Rectal smooth muscle tissue (tissue), 1 donor: ENCODE data around the gene IER5.

Source experiments
- H3K27ac ChIP-seq: one replicate; pipeline ENCODE4 v1.7.0; 2013; ENCODE audit warnings: low read depth, low read length, inconsistent platforms
- H3K27me3 ChIP-seq: one replicate; pipeline ENCODE4 v1.7.0; 2013; ENCODE audit warnings: low read length; ENCODE audit not compliant: control insufficient read depth, insufficient read depth
- H3K36me3 ChIP-seq: one replicate; pipeline ENCODE4 v1.7.0; 2013; ENCODE audit warnings: low read length; ENCODE audit not compliant: control insufficient read depth, insufficient read depth
- H3K4me1 ChIP-seq: one replicate; pipeline ENCODE4 v1.7.0; 2013; ENCODE audit warnings: low read length; ENCODE audit not compliant: control insufficient read depth, insufficient read depth
- H3K4me3 ChIP-seq: one replicate; pipeline ENCODE4 v1.7.0; 2013; ENCODE audit warnings: low read length
- H3K9ac ChIP-seq: one replicate; pipeline ENCODE4 v1.7.0; 2013; ENCODE audit warnings: low read length

The IER5 gene

DNA sequence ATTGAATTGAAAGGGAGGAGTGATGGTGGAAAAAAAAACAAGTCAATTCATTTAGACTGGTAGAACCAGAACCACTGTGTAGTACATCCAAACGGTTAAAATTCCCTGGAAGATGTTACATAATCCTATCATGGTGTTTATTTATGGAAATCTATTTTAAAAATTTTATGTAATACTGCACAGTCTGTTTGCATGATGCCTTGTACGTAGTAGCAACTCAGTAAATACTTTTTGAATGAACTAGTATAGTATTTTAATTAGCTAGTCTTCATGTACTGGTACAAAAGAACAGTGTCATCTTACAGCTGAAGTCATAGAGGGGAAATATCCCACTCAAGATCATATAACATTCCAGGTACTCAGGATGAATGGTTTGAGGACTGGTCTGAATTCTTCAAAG, 27.0 kb upstream of the IER5 start:
- Histone ChIP-seq H3K4me1 (no peaks in the 10 kb centered on the region), H3K9ac (no peak overlapping the region), H3K27me3 (no peaks in the 10 kb centered on the region), H3K27ac (no peak overlapping the region), H3K36me3 (no peaks in the 10 kb centered on the region), H3K4me3 (no peak overlapping the region)

DNA sequence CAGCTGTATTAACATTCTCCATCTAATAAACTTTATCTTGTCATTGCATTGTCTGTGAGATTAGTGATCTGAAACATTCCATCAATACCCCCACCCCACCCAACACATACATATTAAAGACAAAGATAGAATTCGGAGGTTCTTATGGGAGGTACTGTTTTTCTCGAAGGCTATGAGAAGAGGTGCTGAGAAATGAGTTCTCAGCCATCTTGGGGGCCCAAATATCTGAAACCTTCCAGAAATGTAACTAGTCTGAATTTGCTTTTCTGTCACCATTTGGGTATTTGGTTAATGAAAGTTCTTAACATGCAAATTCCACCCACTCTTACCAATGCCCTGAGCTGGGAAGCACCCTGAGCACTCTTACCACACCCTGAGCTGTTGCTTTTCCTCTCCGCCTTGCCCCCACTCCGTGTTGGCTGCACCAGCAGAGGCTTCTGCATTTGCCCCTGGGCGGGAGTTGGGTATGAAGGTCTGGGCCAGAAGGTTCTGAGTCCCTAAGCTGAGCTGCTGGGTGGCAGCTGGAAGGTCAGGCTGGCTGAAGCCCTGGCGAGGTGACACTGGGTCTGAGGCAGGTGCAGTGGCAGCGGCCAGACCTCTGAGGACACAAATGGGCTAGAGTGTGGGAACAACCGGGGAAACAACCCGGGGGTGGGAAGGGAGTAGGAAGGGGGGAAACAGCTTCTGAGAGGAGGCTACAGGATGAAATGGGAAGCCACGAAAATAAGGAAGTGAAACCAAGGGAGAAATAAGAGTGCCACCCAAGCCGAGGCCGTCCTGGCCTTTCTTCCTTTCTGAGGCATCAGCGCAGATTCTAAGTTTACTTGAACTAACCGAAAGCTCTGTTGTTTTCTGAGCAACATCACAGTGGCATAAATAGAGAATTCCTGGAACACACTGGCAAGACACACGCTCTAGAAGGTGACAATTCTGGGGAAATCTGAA, 26.3 kb upstream of the IER5 start:
- Histone ChIP-seq H3K9ac (no peak overlapping the region), H3K4me1 (no peaks in the 10 kb centered on the region), H3K27ac (no peak overlapping the region), H3K36me3 (no peaks in the 10 kb centered on the region), H3K27me3 (no peaks in the 10 kb centered on the region), H3K4me3 (no peak overlapping the region)

DNA sequence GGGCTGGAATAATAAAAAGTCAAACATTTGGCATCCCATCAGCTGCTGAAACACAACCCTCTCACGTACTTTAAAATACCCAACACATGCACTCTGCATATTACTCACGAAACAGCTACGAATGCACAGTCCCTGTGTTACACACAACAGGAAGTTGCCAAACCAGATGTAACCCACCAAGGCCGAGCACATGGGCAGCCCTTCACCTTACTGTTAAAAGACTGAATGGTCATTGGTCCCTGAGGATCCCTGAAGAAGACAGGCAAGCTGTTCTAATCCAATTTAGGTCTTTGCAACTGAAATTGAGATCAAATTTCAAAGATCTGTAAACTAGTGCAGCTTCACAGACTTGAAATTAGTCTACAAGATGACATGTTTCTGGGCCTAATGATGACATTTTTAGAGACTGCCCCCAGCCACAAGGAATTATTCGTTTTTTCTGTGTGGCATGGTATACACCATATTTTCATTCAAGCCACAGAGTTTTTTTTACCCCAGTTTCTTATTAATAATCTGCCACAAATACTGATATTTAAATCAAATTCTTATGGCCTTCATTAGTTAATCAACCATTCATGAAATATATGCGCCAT, 25.6 kb upstream of the IER5 start:
- H3K4me1 ChIP-seq = no peaks in the 10 kb centered on the region
- H3K36me3 ChIP-seq = no peaks in the 10 kb centered on the region
- H3K27me3 ChIP-seq = no peaks in the 10 kb centered on the region
- no peak overlapping the region for H3K27ac ChIP-seq
- no peak overlapping the region for H3K4me3 ChIP-seq
- H3K9ac ChIP-seq = no peak overlapping the region

DNA sequence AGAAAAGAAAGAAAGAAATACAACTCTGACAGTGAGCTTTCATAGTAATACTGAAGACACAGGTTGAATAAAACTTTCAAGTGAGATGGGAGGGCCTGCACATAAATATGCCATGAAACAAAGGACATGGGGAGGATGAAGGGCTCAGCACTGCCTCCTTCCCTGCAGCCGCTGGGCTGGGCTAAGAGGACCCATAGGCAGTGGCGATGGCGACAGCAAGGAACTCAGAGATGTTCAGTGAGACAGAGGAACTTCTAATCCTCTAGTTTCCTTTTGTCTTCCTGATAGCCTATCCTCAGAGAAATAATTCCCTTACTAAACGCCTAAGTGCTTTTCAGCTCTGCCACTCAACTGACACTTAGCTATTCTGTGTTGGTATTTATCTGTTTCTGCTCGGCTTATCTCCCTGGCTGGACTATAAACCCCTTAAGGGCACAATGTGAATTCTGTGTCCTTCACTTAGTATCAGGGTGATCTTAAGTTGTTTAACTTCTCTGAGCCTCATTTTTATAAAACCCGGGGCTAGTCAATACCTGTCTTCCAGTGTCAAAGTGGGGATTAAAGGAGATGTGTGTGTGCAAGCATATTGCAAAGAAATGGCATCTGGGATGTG, 24.4 kb upstream of the IER5 start:
- Histone ChIP-seq H3K4me1 (no peaks in the 10 kb centered on the region), H3K4me3 (no peak overlapping the region), H3K27ac (no peak overlapping the region), H3K36me3 (no peaks in the 10 kb centered on the region), H3K27me3 (no peaks in the 10 kb centered on the region), H3K9ac (no peak overlapping the region)

DNA sequence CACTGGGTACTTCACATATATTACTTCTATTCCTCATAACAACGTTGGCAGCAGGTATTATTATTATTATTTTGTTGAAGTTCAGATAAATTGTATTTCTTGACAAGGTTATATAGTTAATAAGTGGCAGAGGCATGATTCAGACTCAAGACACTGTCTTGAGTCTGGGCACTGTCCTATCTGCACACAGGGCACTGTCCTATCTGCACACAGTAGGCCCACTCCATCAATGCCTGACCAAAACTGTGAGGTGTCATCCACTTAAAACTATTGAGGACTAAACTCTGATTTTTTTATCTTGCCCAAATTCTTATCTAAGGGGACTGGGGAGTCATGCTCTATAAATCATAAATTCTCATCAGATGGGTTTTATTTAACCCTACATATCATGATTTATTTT, 23.8 kb upstream of the IER5 start:
- Histone ChIP-seq H3K9ac (no peak overlapping the region), H3K36me3 (no peaks in the 10 kb centered on the region), H3K4me1 (no peaks in the 10 kb centered on the region)

DNA sequence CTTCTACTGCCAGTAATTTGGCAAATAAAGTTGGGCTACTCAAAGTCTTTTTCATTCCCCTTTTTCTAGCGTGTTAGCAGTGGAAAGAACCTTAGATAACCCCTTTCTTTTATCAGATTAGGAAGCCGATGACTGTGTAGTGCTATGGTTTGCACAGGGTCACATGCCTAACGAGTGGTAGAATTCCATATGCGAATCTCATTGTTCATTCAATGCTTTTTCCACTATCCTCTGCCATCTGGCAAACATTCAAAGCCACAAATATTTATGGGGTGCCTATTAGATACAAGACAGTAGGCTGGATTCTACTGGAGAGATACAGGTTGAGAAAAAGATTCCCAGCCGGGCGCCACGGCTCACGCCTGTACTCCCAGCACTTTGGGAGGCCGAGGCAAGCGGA, 14.9 kb upstream of the IER5 start:
- no peaks in the 10 kb centered on the region for H3K27me3 ChIP-seq
- H3K27ac ChIP-seq = no peak overlapping the region
- H3K4me1 ChIP-seq = peaks cover 4% of the 10 kb centered on the region
- no peak overlapping the region for H3K9ac ChIP-seq
- H3K36me3 ChIP-seq = no peaks in the 10 kb centered on the region
- no peak overlapping the region for H3K4me3 ChIP-seq

More for the DNA sequence above, 23.8 kb upstream of the IER5 start:
- H3K27me3 ChIP-seq = no peaks in the 10 kb centered on the region
- no peak overlapping the region for H3K4me3 ChIP-seq
- H3K27ac ChIP-seq = no peak overlapping the region

DNA sequence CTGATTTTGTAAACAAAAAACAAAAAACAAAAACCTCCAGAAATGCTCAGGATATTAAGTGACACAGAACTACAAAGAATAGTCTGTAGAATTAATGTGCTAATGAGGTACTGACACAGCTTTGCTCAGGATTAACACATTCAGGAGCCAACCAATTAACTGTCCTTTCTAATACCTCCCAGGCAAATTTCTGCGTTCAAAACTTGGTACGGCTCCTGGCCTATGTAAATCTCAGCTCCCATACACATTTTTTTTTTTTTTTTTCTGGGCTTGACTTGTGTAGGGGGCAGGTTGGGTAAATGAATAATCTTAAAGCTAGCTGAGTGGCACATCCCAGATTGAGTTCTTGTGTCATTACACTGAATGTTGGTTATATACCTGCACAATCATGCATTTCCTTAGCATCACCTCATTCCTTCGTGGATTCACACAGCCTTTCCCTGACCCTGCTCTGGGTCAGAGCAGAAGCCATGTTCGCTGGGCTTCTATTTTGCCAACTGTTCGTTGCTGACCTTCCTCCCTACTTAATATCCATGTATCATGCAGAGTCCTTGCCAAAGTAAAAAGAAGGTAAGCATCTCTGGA, 12.6 kb upstream of the IER5 start:
- peaks cover 4% of the 10 kb centered on the region for H3K4me1 ChIP-seq
- no peak overlapping the region for H3K27ac ChIP-seq
- no peaks in the 10 kb centered on the region for H3K36me3 ChIP-seq
- no peak overlapping the region for H3K4me3 ChIP-seq
- no peaks in the 10 kb centered on the region for H3K27me3 ChIP-seq
- no peak overlapping the region for H3K9ac ChIP-seq

DNA sequence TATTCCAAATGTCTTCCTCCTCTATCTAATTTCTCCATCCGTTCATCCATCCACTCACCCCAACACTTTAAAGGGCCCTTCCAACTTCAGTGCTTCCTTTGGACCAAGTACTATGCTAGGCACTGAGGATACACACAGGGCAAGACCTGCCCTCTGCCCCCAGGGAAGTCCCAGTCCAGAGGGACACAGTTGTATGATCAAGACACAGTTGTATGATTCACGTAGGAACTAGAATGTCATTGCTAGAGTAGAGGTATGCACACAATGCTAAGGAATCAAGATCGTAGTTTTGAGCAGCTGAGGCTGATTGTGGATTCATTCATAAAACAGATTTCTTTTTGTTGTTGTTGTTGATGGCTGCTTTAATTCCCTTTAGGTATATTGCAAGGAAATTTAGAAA, 11.6 kb upstream of the IER5 start:
- H3K27ac ChIP-seq = no peak overlapping the region
- H3K36me3 ChIP-seq = no peaks in the 10 kb centered on the region
- H3K4me1 ChIP-seq = peaks cover 4% of the 10 kb centered on the region
- H3K9ac ChIP-seq = no peak overlapping the region
- no peaks in the 10 kb centered on the region for H3K27me3 ChIP-seq
- H3K4me3 ChIP-seq = no peak overlapping the region

DNA sequence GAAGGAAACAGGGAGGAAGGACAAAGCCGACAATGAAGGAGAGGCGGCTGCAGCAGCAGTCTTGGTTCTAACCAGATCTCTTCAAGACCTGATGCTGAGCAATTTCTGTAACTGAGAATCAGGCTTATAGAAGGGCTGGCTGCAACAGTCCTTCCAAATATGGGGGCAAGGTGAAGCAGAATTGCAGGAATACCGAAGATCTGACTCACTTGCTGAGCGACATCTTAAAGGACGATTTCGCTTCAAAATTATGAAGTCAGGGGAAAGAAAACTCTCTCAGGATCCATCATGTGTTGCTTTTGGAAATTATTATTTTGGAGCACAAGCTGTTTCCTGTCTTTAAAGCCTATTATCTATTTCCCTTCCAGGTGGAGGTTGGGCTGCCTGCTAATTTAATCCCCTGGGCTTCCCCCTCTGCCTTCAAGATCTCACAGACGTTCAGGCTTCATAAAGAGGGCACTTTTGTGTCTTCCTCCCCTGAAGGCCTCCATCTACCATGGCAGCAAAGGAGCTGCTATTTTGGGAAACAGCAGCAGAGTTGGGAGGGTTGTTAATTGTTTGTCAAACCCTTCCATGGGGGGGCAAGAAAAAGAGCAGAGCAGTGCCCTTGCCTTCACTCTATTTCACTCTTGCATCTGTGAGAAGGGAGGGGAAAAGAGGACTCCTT, 10.8 kb upstream of the IER5 start:
- H3K4me3 ChIP-seq = no peak overlapping the region
- H3K4me1 ChIP-seq = peaks cover 4% of the 10 kb centered on the region
- H3K36me3 ChIP-seq = no peaks in the 10 kb centered on the region
- H3K27me3 ChIP-seq = no peaks in the 10 kb centered on the region
- no peak overlapping the region for H3K27ac ChIP-seq
- no peak overlapping the region for H3K9ac ChIP-seq

DNA sequence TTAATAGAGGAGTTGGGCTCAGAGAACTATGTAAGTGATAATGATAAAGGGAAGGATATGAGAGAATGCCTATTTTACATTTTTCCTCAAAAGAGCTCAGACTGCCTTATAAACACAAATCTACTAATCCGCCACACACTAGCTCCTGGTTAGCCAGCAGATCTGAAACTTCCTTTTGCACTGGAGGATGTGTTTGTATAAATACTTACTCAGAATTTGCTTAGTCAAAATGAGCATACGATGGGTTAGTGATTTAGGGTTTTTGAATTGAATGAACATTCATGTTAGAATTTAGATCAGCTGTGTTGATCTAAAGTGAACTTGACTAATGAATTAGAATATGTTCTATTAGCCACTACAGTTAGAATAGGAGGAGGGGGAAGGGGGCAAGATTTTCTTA, 9.1 kb upstream of the IER5 start:
- H3K9ac ChIP-seq = no peak overlapping the region
- H3K27me3 ChIP-seq = no peaks in the 10 kb centered on the region
- H3K4me1 ChIP-seq = peaks cover 4% of the 10 kb centered on the region
- H3K27ac ChIP-seq = no peak overlapping the region
- no peak overlapping the region for H3K4me3 ChIP-seq
- no peaks in the 10 kb centered on the region for H3K36me3 ChIP-seq

DNA sequence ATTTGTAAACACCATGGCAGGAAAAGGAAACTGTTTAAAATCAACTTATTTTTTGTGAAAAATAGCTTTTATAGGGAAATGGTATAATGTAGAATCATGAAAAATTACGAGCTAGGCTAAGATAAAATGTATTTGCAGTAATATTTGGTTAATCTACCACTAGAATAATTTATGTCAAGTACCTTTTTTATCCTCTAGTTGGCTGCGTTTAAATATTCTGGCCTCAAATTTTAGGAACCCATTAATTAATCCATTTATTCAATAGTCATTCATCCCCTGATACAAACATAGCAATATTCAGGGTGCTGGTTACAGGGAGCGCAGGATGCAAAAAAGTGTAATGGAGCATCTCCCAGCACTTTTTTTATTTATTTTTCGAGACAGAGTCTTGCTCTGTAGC, 8.6 kb upstream of the IER5 start:
- no peak overlapping the region for H3K4me3 ChIP-seq

DNA sequence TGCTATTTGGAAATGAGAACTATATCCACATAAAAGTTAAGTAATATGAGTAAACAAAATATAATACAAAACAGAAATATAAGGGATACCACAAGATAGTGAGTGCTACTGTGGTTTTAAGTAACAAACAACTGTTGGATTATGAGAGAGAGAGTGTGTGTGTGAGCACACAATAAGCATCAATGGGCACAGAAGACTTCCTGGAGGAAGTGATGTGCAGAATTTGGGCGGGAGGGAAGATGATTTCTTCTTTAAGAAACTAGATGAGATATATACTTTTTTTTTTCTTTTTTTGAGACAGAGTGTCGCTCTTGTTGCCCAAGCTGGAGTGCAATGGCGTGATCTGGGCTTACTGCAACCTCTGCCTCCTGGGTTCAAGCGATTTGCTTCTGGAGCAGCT, 7.9 kb upstream of the IER5 start:
- Histone ChIP-seq H3K36me3 (no peaks in the 10 kb centered on the region), H3K4me3 (no peak overlapping the region), H3K27ac (no peak overlapping the region), H3K27me3 (no peaks in the 10 kb centered on the region), H3K9ac (no peak overlapping the region), H3K4me1 (peaks cover 4% of the 10 kb centered on the region)

More for the DNA sequence above, 8.6 kb upstream of the IER5 start:
- Histone ChIP-seq H3K27ac (no peak overlapping the region), H3K36me3 (no peaks in the 10 kb centered on the region), H3K4me1 (peaks cover 4% of the 10 kb centered on the region), H3K27me3 (no peaks in the 10 kb centered on the region), H3K9ac (no peak overlapping the region)
